Right lobe of liver (tissue), 6 donors: ENCODE measurements around the gene ANKRD13D. TPM values are rescaled to one million over a fixed set of nuclear protein-coding genes. Genes with fewer than 3 reads are reported as not detected.

Experiments
- ATAC-seq, 4 donors: fragments of 200-7000 bp; cut with Tn5 transposase; one replicate each; pipeline ENCODE4 v1.9.1; 2020; ENCODE audit warnings: mild to moderate bottlenecking in 4 of 4, moderate library complexity in 4 of 4
- DNase-seq, 3 donors: peaks; one replicate each; pipeline ENCODE4 v3.0.0-alpha.2; 2020
- H3K27ac ChIP-seq, 3 donors: fragments of 200-600 bp; one replicate each; pipeline ENCODE4 v1.8.0; 2022
- H3K27me3 ChIP-seq, 2 donors: fragments of 200-600 bp; one replicate each; pipeline ENCODE4 v1.8.0; 2022
- H3K36me3 ChIP-seq, 4 donors: fragments of 200-600 bp; sonication (generic) in 1 of 4; one replicate each; pipeline versions ENCODE4 v1.5.1 to v1.8.0; 2017 to 2022; ENCODE audit warnings: control low read depth in 1 of 4
- H3K4me1 ChIP-seq, 4 donors: fragments of 200-600 bp; sonication (generic) in 1 of 4; one replicate each; pipeline versions ENCODE4 v1.5.1 to v1.8.0; 2017 to 2022; ENCODE audit warnings: control low read depth in 1 of 4
- H3K4me3 ChIP-seq, 3 donors: fragments of 200-600 bp; one replicate each; pipeline ENCODE4 v1.8.0; 2022
- H3K9me3 ChIP-seq, 4 donors: fragments of 200-600 bp; sonication (generic) in 1 of 4; one replicate each; pipeline versions ENCODE4 v1.5.1 to v1.8.0; 2017 to 2022; ENCODE audit warnings: control low read depth in 1 of 4
- POLR2A ChIP-seq: fragments of 450-650 bp; IDR thresholded peaks from one replicate; pipeline ENCODE4 v1.6.1; 2017; ENCODE audit warnings: antibody characterized with exemption, mild to moderate bottlenecking
- WGBS: methylation state at CpG from one replicate; pipeline ENCODE4 v1.1.6; 2018; ENCODE audit warnings: low coverage, low lambda C conversion rate; ENCODE audit not compliant: insufficient coverage; ENCODE audit errors: missing lambda C conversion rate; 5-methylcytosine and 5-hydroxymethylcytosine counted together
- intact Hi-C, 2 donors: fragments of 100-400 bp; cut with DNase I; formaldehyde crosslinking; loops; one replicate each; pipeline versions ENCODE4 v1.11.2 to v1.14.1; 2022
- total RNA-seq, 6 experiments: library from RNA; depleted of rRNA in 2 of 6; stranded (reverse); fragments of >200 nt in 2 of 6; fragmentation: NEBNext Ultra II Directional in 3 of 6; extraction: Animal tissue kit (Norgen Biotek cat#: 25700) in 3 of 6; gene quantifications; one replicate each; pipeline versions ENCODE4 v1.1.0 to v1.2.4, GENCODE V29; 2016 to 2023
- TF ChIP-seq, protein P1 (sequence below), 4 donors: fragments of 200-600 bp in 3 of 4; fragments of 450-650 bp in 1 of 4; IDR thresholded peaks; one replicate each; pipeline versions ENCODE4 v1.5.1 to v1.8.0; 2016 to 2022; ENCODE audit warnings: antibody characterized with exemption in 4 of 4, mild to moderate bottlenecking in 2 of 4
- donor health status: DM: no; HTN: yes; CAD: no.
- donor health status: DM: no; HTN: no; CAD: no.
- donor health status: DM: no; HTN: no; CAD: no.
- donor health status: DM: no; HTN: yes; CAD: no.
- donor health status: DM: no; HTN: yes; CAD: no.

The ANKRD13D gene
- total RNA-seq, 6 experiments from 2014 or later, result 7.7 to 14.1 (median 10.4) TPM

DNA sequence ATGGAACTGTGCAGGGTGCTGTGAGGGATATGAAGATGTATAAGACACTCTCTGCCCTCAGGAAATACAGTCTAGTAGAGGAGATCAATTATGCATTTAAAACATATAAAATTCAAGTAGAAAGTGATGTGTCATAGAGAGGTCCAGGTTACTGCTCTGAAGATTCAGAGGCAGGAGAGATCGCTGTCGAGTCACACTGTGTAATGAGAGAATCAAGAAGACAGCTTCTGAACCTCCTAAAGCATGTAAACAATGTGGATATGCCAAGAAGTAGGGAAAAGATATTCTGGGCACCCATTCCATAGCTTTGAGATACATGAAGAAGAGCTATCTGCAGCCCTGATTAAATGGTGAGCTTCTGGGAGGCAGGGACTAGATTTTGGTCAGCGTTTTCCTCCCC, 30.9 kb downstream of the ANKRD13D start:
- H3K4me1 ChIP-seq, result peaks cover 0 to 7% (median 0%) of the 10 kb centered on the region in 4 donors
- DNase-seq (no peak), ATAC-seq (no peak)
- intact Hi-C loops, result no loop called here
- H3K4me3 ChIP-seq, result no peak overlapping the region
- no peaks in the 10 kb centered on the region for H3K9me3 ChIP-seq
- no peaks in the 10 kb centered on the region for H3K36me3 ChIP-seq
- H3K27me3 ChIP-seq, result no peaks in the 10 kb centered on the region
- H3K27ac ChIP-seq, result no peak overlapping the region
- TF ChIP-seq, protein P1, sequence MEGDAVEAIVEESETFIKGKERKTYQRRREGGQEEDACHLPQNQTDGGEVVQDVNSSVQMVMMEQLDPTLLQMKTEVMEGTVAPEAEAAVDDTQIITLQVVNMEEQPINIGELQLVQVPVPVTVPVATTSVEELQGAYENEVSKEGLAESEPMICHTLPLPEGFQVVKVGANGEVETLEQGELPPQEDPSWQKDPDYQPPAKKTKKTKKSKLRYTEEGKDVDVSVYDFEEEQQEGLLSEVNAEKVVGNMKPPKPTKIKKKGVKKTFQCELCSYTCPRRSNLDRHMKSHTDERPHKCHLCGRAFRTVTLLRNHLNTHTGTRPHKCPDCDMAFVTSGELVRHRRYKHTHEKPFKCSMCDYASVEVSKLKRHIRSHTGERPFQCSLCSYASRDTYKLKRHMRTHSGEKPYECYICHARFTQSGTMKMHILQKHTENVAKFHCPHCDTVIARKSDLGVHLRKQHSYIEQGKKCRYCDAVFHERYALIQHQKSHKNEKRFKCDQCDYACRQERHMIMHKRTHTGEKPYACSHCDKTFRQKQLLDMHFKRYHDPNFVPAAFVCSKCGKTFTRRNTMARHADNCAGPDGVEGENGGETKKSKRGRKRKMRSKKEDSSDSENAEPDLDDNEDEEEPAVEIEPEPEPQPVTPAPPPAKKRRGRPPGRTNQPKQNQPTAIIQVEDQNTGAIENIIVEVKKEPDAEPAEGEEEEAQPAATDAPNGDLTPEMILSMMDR (IDR thresholded peaks at IDR 0.05), result no peak
- no peak for TF ChIP-seq POLR2A
- WGBS, result 96% methylated on average over 2 of the region's 3 CpGs

DNA sequence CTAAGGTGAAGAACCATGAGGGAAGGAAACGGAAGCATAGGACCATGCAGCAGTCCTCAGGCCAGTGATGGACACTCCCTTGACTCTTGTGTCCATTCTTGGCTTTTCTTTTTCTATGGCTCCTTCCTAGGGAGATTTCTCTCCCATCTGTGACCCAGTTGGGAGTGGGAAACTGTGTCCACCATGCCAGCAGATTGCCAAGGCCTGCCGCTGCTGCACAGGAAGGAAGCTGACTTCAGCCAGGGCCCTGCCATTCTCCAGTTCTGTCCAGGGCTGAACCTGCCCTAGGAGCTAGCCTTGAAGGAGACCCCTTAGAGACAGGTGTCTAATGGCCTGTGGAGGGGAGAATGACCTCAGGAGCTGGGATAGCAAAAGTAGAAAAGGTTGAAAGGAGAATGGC, 31.6 kb downstream of the ANKRD13D start:
- Histone ChIP-seq H3K4me3 (no peak overlapping the region), H3K36me3 (no peaks in the 10 kb centered on the region), H3K27ac (no peak overlapping the region), H3K4me1 (peaks cover 0 to 7% (median 0%) of the 10 kb centered on the region in 4 donors), H3K27me3 (no peaks in the 10 kb centered on the region), H3K9me3 (no peaks in the 10 kb centered on the region)
- intact Hi-C loops, result no loop called here
- 83% methylated on average over 1 of the region's 2 CpGs for WGBS
- DNase-seq (no peak), ATAC-seq (no peak)
- no peak for TF ChIP-seq POLR2A
- TF ChIP-seq, protein P1 (IDR thresholded peaks at IDR 0.05), result no peak

DNA sequence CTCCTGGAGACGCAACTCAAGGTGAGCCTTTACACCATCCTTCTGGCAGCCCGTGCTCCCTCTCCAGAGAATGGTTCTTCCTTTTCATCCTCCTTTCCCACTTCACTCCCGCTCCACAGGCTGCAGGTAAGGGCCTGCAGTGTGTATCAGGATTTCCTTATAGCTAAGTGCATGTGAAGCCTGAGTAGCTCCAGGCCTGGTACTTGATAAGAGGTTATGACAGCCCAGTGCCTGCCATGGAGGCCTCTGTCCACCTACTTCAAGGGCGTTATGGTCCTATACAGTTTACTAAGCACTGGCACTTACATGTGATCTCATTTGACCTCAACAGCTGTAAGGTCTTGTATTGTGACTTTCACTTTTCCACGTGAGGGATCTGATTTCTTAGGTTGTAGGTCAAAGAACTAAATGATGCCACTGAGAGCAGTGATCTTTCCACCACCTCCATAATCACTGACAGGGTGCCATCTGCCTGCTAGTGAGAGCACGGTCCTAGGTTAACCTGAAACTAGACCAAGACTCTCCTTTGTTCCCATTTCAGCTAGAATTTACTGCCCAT, 32.3 kb downstream of the ANKRD13D start:
- Histone ChIP-seq H3K4me3 (no peak overlapping the region), H3K27me3 (no peaks in the 10 kb centered on the region), H3K9me3 (no peaks in the 10 kb centered on the region), H3K4me1 (peaks cover 0 to 7% (median 0%) of the 10 kb centered on the region in 4 donors), H3K36me3 (no peaks in the 10 kb centered on the region), H3K27ac (no peak overlapping the region)
- intact Hi-C loops, result no loop called here
- TF ChIP-seq, protein P1 (IDR thresholded peaks at IDR 0.05), result no peak
- no peak for TF ChIP-seq POLR2A
- WGBS, result 96% methylated on average over 5 of the region's 6 CpGs
- no peak for DNase-seq
- no peak for ATAC-seq

DNA sequence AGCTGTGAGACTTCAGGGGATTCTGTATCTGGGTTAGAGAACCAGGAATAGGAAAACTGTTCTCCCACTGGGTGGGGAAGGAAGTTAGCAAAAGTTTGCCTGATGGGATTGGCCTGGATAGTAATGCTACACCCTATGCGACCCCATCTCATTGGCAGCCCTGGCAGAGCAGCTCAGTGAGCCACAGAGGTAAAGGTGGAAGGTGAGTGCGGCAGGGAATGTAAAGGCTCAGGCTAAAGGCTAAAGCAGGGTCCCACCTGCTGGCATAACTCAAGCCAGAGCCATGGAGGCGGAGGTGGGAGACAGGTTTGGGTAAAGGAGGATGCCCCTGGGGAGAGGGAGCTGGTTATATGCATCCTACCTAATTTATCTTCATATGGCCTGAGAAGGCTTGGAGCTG, 32.9 kb downstream of the ANKRD13D start:
- ATAC-seq, result no peak

More for the DNA sequence above, 32.9 kb downstream of the ANKRD13D start:
- Histone ChIP-seq H3K36me3 (no peaks in the 10 kb centered on the region), H3K27me3 (no peaks in the 10 kb centered on the region), H3K4me3 (no peak overlapping the region), H3K4me1 (peaks cover 0 to 7% (median 0%) of the 10 kb centered on the region in 4 donors), H3K9me3 (no peaks in the 10 kb centered on the region), H3K27ac (no peak overlapping the region)
- no peak for DNase-seq
- WGBS, result 90% methylated on average over 2 of the region's 3 CpGs
- TF ChIP-seq, protein P1 (IDR thresholded peaks at IDR 0.05), result no peak
- no peak for TF ChIP-seq POLR2A
- intact Hi-C loops, result no loop called here
